ENCODE measurements around the gene LSAMP.
"Not testable (repeated sequence)": the region's sequence is repeated elsewhere in the genome, so short reads cannot be mapped to it uniquely, and the experiment has no call there.

Gene LSAMP

GRCh38 chr3:116114586-116114985, 330.7 kb downstream of the LSAMP start:
- DNase-seq (ENCODE audit: low read depth in 3 of 3, low spot score in 1 of 3), result no peak

GRCh38 chr3:116112696-116113095, 332.6 kb downstream of the LSAMP start:
- DNase-seq (ENCODE audit: low read depth in 3 of 3, low spot score in 1 of 3), result no peak

- DNase-seq (ENCODE audit: low read depth in 3 of 3, low spot score in 1 of 3), result no peak
These were observed 333.5 kb downstream of the LSAMP start for GRCh38 chr3:116111765-116112164.

GRCh38 chr3:116103868-116104530, 341.3 kb downstream of the LSAMP start:
- DNase-seq (ENCODE audit: low read depth in 3 of 3, low spot score in 1 of 3), result no peak

- no peak for DNase-seq (ENCODE audit: low read depth in 3 of 3, low spot score in 1 of 3)
These were observed 343.2 kb downstream of the LSAMP start for GRCh38 chr3:116102037-116102436.

- DNase-seq (ENCODE audit: low read depth in 3 of 3, low spot score in 1 of 3), result no peak
These were observed 348.1 kb downstream of the LSAMP start for GRCh38 chr3:116097226-116097625.

GRCh38 chr3:116096631-116097030, 348.7 kb downstream of the LSAMP start:
- DNase-seq (ENCODE audit: low read depth in 3 of 3, low spot score in 1 of 3), result no peak

- no peak for DNase-seq (ENCODE audit: low read depth in 3 of 3, low spot score in 1 of 3)
These were observed 351.9 kb downstream of the LSAMP start for GRCh38 chr3:116093374-116093773.

- DNase-seq (ENCODE audit: low read depth in 3 of 3, low spot score in 1 of 3), result no peak
These were observed 357.9 kb downstream of the LSAMP start for GRCh38 chr3:116087426-116087825.

- no peak for DNase-seq (ENCODE audit: low read depth in 3 of 3, low spot score in 1 of 3)
These were observed 360.1 kb downstream of the LSAMP start for GRCh38 chr3:116084999-116085791.

GRCh38 chr3:116083683-116084082, 361.6 kb downstream of the LSAMP start:
- DNase-seq (ENCODE audit: low read depth in 3 of 3, low spot score in 1 of 3), result no peak

- no peak for DNase-seq (ENCODE audit: low read depth in 3 of 3, low spot score in 1 of 3)
These were observed 366.7 kb downstream of the LSAMP start for GRCh38 chr3:116078561-116078960.

GRCh38 chr3:116077557-116077956, 367.7 kb downstream of the LSAMP start:
- no peak for DNase-seq (ENCODE audit: low read depth in 3 of 3, low spot score in 1 of 3)

GRCh38 chr3:116077059-116077458, 368.2 kb downstream of the LSAMP start:
- DNase-seq (ENCODE audit: low read depth in 3 of 3, low spot score in 1 of 3), result no peak

- not testable (repeated sequence) for DNase-seq (ENCODE audit: low read depth in 3 of 3, low spot score in 1 of 3)
These were observed 374.6 kb downstream of the LSAMP start for GRCh38 chr3:116070516-116071278.

- DNase-seq (ENCODE audit: low read depth in 3 of 3, low spot score in 1 of 3), result no peak
These were observed 375.2 kb downstream of the LSAMP start for GRCh38 chr3:116070061-116070460.

GRCh38 chr3:116069024-116069423, 376.3 kb downstream of the LSAMP start:
- DNase-seq (ENCODE audit: low read depth in 3 of 3, low spot score in 1 of 3), result no peak

GRCh38 chr3:116067326-116067725, 378.0 kb downstream of the LSAMP start:
- DNase-seq (ENCODE audit: low read depth in 3 of 3, low spot score in 1 of 3), result no peak

- DNase-seq (ENCODE audit: low read depth in 3 of 3, low spot score in 1 of 3), result no peak
These were observed 379.8 kb downstream of the LSAMP start for GRCh38 chr3:116065501-116065900.

GRCh38 chr3:116064646-116065045, 380.6 kb downstream of the LSAMP start:
- DNase-seq (ENCODE audit: low read depth in 3 of 3, low spot score in 1 of 3), result no peak

GRCh38 chr3:116059421-116060096, 385.7 kb downstream of the LSAMP start:
- no peak for DNase-seq (ENCODE audit: low read depth in 3 of 3, low spot score in 1 of 3)
